Inflammatory macrophage (primary cell): Measurements from ENCODE around the gene ESYT1.

Source experiments
- DNase-seq, 2 donors: peaks; one replicate each; pipeline ENCODE4 v3.0.0-alpha.2; 2020 to 2022

The ESYT1 gene

DNA sequence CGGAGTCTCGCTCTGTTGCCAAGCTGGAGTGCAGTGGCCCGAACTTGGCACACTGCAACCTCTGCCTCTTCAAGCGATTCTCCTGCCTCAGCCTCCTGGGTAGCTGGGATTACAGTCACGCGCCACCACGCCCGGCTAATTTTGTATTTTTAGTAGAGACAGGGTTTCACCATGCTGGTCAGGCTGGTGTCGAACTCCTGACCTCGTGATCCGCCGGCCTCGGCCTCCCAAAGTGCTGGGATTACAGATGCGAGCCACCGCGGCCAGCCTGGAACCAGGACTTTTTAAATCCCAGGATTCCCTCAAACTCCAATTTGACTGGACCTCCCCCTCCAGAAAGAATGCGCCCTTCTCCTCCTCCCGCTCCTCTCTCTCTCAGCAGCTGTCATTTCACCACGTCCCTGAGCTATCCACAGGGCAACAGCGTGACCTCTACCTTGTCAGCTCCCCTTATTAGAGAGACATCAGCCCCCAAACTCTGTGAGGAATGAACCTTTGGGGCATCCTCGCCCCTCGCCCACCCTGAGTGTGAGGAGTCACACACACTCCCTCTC lies 2.0 kb downstream of the ESYT1 start:
- DNase-seq, result no peak

DNA sequence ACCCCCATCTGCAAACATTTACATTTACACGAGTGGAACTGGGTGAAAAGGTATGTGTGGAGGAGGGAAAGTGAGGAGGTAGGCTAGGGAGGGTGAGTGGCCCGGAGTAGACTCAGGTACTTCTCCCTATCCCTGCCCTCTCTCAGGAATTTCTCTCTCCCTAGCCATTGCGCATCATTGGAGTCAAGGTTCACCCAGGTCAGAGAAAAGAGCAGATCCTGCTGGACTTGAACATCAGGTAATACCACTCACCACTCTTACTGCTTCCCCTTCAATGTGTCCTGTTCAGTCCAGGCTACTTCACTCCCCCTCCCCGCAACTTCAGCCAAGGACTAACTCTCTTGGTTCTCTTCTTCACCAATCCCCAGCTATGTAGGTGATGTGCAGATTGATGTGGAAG lies 2.8 kb downstream of the ESYT1 start:
- no peak for DNase-seq

DNA sequence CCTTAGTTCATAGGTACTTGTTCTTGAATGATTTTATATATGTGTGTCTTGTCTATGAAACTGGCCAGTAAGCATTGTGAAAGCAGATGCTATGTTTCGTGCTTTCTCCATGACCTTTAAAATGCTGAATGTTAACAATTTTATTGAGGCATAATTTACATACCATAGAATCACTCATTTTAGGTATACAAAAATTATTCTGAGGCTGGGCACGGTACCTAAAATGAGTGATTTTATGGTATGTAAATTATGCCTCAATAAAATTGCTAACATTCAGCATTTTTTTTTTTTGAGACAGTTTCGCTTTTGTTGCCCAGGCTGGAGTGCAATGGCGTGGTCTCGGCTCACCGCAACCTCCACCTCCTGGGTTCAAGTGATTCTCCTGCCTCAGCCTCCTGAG lies 6.8 kb downstream of the ESYT1 start:
- DNase-seq, result no peak

DNA sequence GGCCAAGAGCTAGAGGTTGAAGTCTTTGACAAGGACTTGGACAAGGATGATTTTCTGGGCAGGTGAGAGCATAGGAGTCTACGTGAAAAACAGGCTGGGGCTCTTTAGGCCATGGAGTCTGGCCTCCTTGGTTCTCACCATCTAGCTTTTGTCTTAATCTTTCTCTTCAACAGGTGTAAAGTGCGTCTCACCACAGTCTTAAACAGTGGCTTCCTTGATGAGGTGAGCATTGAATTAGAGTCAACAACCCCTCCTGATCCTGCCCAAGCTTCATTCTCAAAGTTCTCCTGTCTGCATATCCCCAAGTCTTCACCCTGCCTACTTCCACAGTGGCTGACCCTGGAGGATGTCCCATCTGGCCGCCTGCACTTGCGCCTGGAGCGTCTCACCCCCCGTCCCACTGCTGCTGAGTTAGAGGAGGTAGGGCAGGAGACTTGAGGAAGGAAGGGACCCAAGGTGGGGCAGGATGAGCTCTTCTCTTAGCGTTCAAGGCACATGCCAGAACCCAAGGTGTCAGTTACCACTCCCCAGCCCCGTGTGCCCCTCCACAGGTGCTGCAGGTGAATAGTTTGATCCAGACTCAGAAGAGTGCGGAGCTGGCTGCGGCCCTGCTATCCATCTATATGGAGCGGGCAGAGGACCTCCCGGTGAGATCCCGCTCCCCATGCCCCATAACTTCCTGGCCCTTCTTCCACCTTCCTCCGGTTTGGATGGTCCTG lies 9.9 kb downstream of the ESYT1 start:
- no peak for DNase-seq

DNA sequence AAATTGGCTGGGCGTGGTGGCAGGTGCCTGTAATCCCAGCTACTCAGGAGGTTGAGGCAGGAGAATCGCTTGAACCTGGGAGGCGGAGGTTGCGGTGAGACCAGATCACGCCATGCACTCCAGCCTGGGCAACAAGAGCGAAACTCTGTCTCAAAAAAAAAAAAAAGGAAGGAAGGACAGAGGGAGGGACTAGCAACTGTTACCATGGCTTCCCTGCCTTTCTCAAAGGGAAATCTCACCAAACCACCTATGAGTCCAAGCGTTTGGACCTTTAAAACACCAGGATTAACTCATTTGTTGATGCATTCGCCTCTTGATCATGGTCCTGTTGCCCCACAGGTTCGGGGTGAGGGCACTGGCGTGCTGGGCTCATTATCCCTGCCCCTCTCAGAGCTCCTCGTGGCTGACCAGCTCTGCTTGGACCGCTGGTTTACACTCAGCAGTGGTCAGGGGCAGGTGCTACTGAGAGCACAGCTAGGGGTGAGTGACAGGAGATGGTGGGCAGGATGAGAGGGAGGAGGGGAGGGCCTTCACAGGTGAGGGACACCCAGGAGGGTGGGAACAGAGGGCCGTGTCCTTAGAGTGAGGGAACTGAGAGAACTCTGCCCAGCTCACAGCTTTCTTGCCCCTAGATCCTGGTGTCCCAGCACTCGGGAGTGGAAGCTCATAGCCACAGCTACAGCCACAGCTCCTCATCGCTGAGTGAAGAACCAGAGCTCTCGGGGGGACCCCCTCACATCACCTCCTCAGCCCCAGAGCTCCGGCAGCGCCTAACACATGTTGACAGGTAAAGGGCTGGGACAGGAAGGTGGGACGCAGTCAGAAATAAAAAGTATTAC lies 14.1 kb downstream of the ESYT1 start:
- peak; percentile 24 to 46 for DNase-seq

DNA sequence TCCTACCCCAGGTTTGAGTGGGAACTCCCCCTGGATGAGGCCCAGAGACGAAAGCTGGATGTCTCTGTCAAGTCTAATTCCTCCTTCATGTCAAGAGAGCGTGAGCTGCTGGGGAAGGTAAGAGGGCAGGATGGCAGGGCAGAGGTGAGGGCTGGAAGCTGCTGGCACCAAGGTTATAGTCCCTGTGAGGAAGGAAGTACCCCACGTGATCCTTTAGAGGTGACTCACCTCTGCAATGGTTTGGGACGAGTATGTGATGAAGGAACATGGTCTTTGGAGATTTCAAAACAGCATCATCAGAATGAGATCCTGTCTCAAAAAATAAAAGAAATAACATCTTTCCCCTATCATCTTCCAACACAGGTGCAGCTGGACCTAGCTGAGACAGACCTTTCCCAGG lies 15.2 kb downstream of the ESYT1 start:
- no peak for DNase-seq

DNA sequence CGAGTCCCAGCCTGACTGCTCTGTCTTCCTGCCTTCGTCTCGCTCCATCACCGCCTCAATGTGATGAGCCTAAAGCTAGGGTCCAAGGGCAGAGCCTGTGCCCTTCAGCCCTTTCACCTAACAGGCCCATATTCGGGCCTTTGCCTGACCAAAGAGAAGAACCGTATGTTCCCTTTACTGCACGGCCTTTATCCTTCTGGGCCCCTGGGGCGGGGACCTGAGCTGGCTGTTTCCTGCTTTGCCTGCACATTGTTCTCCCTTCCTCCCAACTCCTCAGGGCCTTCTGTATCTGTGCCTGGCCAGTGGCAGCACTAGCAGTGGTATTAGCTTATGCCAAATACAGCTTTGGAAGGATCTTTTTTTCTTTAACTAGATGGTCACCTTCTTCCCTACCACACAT lies 15.8 kb downstream of the ESYT1 start:
- no peak for DNase-seq

DNA sequence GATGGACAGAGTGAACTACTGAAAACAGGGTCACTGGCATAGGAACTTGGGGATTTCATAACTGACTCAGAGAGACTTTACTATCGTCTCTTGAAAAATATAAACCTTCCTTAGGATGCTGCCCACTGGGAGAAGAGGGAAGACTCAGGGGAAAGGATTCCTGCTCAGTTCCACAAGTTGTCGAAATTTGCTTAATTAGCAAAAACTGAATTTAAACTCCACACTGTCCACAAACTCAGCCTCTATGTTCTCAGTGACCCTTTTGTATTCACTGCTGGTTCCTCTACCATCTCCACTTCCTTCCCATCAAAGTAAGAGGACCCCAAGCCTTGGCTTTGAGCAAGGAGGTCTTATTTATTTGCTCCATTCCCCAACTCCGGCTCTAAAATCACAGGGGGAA lies 17.1 kb downstream of the ESYT1 start:
- no peak for DNase-seq

DNA sequence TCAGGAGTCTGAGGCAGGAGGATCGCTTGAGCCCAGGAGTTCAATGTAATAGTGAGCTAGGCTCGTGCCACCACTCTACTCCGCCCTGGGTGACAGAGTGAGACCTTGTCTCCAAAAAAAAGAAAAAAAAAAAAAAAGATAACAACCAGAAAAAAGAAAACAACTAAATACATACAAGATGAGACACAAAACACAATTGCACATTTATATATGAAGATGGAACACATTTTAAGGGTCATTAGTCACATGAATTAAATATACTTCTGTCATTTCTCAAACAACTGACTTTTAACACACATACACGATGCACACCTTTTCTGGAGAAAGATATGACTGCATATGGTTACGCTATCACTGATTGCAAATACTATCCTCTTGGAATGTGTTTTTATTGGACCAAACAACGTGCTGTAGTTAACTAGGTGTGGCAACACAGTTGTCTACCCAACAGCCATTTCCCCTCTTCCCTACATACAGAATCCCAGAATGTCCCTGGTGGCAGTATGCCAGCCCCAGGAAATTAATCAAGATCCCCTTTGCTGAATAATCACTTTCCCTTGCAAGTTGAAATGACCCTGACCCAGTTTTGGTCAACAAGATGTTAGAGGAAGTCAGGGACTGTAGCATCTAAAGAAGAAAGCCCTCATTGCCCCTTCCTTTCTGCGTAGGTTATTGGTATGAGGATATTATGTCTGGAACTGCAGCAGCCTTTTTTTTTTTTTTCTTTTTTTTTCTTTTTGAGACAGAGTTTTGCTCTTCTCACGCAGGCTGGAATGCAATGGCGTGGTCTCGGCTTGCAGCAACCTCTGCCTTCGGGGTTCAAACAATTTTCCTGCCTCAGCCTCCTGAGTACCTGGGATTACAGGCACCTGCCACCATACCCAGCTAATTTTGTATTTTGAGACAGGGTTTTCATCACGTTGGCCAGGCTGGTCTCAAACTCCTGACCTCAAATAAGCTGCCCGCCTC lies 18.7 kb downstream of the ESYT1 start:
- no peak for DNase-seq

DNA sequence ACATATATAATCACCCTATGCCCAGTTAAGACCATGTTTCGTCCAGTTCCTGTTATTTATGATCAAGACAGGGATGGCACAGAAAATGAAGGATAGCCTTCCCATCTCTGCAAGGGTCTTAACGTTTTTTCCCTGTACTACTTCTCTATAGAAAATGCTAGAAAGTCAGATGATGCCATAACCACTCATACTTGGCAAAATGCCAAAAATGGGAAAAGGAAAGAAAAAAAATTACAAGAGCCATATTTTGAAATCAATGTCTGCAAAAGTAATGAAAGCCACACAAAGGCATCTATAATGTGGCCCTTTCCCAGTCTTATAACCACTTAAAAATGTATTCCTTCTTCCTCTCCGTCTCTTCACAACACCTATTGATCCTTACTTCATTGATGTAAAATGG lies 22.5 kb downstream of the ESYT1 start:
- DNase-seq, result peak; percentile 33 to 77

DNA sequence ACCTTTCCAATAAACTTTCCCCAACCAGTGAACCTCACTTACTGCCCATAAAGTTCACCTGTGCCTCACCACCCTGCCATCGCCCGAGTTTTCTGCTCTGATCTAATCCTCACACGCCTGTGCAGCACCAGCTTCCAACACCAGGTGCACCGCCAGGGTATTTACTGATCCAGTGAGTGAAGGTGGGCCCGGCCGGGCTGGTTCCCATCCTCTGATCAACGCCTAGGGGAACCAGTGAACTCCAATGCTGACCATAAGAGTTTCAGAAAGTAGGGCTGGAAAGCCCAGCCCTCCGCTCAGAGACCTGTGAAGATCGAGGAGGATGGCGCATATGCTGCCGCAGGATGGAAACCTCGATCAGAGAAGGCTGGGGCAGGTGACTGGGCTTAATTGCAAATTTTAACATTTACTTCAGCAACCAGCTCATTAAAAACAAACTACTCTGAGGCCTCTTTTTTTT lies 23.6 kb downstream of the ESYT1 start:
- DNase-seq, result peak; percentile 25 to 37

DNA sequence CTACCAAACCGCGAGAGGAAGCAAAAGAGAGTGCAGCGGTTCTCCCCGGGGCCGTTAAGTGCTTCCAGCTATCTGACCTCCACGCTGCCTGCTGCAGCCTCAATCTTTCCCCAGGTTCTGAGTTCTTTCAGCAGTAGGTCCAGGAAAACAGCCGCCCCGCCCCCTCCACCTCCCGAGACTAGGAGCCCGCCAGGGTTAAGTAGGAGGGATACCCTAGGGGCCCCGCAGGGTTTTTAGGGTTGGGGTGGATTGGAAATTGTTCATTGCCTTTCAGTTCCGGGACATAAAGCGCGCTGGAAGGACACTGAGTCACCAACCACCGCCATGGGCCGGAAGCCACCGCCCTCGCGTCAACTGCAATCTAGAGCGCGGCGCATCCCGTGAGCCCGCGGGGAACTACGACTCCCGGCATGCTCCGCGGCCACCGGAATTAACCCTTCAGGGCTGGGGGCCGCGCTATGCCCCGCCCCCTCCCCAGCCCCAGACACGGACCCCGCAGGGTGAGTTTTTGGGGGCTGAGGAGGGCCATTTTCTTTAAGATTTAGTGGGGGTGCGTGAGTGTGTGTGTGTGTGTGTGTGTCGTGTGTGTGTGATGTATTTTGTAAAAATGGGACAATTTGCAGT lies 24.2 kb downstream of the ESYT1 start, which contains the start of gene MYL6B:
Gene MYL6B (plus strand): TSS at position 456 of the 624 bp plus-strand sequence. CDS start 1,332 bp downstream, outside the sequence.
- peak; percentile 93 to 95 for DNase-seq

DNA sequence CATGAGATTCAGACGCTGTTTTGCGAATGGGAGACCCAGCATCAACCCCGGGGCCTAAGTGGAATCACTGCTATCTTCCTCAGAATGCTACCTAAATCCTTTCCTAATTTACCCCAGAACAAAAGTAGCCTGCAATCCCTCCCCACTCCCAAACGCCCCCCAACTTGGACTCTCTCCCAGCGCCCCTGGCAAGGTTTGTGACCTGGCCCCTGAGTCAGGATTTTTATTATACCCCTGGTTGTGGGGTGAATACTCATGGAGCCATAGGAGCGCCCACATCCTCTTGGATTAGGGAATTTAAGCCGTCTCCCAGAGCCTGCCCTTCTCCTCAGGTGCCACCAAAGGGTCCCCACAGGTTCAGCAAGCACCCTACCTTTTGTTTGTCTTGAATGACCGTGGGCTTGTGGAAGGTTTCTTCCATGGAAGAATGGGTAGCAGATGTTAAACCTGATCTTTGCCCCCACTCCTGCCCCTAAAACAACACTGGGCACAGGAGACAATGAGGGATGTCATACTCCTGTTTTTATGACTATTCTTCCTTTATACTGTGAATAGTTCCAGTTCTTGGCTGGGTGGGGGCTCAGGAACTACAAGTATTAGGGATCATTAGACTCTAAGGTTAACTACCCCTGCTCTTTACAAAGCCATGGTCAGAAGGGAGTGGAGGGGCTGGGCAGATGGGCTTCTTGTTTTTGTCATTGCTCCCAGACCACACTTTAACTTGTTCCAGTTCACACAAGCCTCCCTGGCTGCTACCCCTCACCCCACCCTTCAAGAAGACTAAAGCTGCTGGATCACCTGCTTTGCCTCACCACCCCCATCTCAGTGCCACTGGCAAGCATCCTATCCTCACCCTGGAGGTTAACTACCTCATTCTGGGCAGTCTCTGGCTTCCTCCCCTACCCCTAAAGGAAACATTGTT lies 24.9 kb downstream of the ESYT1 start:
- no peak for DNase-seq

DNA sequence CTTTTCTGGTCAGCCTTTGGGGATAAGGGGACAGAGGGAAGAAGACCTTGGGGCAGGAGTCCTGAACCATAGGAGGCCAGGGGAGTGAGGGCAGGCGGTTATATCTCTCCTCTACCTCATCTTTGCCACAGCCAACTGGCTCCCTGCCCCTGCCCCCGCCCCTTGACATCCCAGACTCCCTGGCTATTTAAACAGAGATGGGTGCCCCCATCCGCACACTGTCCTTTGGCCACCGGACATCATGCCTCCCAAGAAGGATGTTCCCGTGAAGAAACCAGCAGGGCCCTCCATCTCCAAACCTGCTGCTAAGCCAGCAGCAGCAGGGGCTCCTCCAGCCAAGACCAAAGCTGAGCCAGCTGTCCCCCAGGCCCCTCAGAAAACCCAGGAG lies 25.6 kb downstream of the ESYT1 start:
- no peak for DNase-seq

DNA sequence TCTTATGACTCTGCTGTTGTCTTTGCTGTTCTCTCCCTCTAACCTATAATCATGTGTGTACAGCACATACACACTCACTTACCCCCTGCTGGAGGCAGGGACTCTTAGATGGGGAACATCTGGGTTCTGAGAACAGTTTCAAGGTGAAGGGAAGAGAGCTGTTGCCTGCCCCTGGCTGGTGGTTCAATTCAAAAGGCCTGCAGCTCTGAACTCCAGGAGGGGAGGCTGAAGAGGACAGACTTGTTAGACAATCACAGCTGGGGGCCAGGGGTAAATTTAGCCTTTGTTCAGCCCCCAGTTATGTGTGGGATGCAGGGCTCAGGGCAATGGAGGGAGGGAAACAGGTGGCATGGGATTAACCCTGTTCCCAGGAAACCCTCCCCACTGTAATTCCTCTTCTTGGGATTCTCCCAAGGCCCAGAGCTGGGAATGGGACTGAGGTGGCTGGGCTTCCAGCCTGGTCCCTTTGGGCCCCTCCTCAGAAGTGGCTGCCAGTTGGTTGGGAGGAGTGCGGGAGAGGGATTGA lies 26.2 kb downstream of the ESYT1 start:
- no peak for DNase-seq

DNA sequence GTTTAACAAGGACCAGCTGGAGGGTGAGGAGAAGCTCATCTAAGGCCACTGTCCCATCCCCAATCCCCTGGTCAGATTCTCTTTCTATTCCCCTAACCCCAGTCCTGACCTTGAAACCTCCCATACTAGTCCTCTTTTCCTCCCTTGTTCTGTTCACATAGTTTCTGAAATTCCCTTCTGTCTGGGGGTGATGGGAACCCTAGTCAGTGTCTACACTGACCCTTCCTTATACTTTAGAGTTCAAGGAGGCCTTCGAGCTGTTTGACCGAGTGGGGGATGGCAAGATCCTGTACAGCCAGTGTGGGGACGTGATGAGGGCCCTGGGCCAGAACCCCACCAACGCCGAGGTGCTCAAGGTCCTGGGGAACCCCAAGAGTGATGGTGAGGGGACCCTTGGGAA lies 26.8 kb downstream of the ESYT1 start:
- no peak for DNase-seq

DNA sequence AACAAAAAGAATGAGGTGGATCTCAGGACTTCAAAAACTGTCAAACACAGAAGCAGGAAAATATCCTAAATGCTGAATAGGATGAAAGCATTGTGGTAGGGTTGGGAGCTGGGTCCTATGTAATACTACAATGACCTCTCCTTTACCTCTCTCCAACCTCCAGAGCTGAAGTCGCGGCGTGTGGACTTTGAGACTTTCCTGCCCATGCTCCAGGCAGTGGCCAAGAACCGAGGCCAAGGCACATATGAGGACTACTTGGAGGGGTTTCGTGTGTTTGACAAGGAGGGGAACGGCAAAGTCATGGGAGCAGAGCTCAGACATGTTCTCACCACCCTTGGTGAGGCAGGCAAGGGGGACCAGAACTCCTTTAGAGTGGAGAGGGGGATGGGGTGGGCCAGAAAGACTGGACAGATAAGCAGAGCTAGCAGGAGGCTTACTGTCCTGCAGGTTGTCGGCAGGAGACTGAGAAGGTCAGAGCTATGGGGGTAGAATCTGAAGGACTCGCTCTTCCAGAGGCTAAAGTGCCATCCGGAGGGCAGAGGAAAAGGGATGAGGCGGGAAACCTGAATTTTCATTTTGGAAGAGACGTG lies 27.3 kb downstream of the ESYT1 start:
- DNase-seq, result no peak

DNA sequence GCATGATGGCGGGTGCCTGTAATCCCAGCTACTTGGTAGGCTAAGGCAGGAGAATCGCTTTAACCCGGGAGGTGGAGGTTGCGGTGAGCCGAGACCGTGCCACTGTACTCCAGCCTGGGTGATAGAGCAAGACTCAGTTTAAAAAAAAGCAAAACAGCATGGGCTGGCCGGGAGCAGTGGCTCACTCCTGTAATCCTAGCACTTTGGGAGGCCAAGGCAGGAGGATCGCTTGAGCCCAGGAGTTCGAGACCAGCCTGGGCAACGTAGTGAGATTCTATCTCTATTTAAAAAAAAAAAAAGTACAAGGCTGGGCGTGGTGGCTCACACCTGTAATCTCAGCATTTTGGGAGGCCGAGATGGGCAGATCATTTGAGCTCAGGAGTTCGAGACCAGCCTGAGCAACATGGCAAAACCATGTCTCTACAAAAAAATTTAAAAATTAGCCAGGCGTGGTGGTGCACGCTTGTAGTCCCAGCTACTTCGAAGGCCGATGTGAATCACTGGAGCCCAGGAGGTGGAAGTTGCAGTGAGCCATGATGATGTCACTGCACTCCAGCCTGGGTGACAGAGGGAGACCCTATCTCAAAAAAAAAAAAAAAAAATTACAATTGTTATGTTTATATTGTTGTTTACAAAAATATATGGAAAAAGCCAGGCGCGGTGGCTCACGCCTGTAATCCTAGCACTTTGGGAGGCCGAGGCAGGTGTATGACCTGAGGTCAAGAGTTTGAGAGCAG lies 28.6 kb downstream of the ESYT1 start:
- peak in 1 of 2 donors; percentile 5 for DNase-seq
